NCI-H748 (cell line): Measurements from ENCODE around the gene FAF1.

Source experiments
- DNase-seq: peaks from one replicate; lab custom pipeline; 2025; ENCODE audit not compliant: unreplicated experiment; lab: John Stamatoyannopoulos, UW

Gene FAF1

GRCh38 chr1:50454911-50455310 is 505.2 kb downstream of the FAF1 start:
- no peak for DNase-seq

DNA sequence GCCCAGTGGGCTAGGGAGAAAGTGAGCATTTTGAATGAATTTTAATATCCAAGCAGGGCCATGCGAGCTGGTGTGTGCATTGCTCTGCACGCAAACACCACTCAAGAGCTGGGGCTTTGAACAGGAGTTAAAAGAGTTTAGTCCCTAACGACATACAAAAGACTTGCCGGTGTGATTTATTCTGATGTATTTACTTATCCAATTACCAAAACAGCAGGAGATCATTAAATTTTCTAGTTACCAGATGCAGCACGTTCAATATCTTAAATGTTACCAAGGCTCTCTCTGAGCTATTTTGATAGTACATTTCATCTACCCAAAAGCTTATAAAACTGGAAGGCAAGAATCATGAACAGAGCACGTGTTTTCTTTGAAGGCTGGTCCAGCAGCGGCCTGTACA is 506.8 kb downstream of the FAF1 start:
- DNase-seq: peak; percentile 97

- DNase-seq: peak; percentile 27
Observed at GRCh38 chr1:50452700-50453099, 507.4 kb downstream of the FAF1 start.

GRCh38 chr1:50450861-50451653 is 509.0 kb downstream of the FAF1 start:
- no peak for DNase-seq

- no peak for DNase-seq
Observed at GRCh38 chr1:50447961-50448360, 512.1 kb downstream of the FAF1 start.

GRCh38 chr1:50441183-50441582 is 518.9 kb downstream of the FAF1 start:
- DNase-seq: no peak

DNA sequence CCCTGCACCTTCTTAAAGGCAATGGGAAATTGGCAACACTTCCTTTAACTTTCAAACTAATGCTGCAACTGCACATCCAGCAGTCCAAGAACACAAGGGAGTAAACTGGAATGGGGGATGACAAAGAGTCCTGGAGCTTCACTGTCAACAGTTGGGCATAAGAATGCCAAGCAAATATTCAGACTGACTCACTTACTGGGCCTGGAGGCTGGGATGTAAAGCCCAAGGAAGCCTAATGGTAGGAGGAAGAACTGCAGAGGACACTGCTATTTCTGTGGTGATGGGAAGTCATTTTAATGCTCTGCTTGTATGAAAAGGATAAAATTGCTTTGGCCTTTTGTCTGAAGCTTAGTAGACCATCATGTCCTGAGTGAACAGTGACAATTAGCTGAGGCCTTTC is 521.1 kb downstream of the FAF1 start:
- no peak for DNase-seq

DNA sequence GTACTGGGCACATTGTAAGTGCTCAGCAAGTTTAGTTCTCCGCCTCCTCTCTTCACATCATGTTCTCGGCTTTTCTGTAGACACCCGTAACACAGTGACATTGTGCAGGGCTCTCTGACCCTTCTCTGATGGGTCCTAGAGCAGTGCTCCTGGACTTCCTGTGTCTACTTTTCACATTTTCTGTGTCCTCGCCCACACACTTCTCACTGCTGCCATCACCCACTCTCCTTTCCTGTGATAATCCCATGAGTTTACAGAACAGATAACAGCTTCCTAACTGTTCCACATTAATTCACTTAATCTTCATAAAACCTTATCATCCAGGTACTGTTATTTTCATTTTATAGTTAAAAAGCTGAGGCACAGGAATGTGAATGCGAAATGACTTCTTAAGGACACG is 523.6 kb downstream of the FAF1 start:
- no peak for DNase-seq

- no peak for DNase-seq
Observed at GRCh38 chr1:50430010-50430405, 530.1 kb downstream of the FAF1 start.

DNA sequence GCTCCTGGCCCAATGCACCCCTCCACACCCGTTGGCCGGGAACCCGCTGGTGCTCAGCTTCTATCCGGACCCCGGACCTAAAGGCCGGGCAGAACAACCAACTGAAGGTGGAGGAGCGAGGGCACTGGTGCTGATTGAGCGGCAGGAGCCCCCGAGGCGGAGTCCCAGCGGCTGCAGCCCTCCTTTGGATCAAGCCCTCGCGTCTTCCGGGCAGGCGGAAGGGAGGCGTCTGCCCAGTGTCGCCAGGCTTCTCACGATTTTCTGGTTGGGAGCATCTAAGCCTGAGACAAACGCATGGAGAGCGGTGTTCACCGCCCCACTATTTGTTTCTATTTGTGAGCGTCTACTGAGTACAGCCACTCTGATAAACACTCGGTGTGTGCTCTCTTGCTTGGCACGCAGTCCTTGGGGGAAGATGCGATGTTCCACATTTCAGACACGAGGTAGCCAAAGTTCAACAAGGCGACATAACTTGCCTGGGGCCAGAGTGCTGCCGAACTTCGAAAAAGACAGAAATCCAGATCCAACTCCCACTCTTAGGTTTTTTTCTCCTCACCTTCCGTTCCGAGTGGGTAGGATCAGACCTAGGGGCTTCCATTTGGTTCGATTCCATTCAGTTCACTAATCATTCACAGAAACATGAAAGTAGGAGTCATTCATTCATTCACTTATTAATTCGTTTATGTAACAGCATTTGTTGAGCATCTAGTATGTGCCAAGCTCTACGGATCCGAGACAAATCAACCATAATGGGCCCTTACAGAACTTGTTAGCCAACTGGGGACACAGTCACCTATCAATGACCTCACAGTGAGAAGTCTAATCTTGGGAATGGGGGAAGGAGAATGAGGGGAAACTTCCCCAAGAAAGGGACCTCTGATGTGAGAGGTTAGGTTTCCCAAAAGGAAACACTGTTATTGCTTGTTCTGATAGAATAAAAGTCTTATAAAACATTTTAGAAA is 532.0 kb downstream of the FAF1 start:
- DNase-seq: no peak

DNA sequence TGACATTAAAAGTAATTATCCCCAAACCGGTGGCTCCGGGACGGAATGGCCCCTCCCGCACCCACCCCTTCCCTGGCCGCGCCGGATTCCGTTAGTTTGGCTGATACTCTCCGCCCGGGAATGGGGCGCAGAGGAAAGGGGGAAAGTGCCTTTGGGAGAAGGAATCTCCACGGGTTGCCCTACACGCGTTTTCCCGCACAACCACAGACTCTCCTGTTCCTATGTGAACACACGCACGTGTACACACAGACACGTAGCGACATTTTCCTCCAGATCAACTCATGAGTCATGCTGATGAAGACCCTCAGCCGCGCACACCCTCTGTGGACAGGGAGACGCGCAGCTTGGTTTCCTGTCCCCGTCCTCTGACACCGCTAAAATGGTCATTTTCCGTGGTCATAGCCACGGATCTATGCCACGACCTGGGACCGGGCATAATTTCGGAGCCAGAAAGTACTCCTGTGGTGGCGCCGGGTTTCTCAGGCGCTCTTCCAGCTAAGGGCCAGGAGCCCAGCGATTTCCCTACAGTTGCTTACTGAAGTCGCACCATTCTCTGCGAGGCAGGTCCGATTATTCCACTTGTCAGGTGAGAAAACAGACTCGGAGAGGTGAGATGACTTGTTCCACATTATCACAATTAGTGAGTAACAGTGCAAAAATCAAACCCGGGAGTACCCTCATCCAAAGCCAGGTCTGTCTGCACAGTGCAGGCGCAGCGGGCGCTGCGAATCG is 532.8 kb downstream of the FAF1 start:
- no peak for DNase-seq

- DNase-seq: no peak
Observed at GRCh38 chr1:50426702-50427085, 533.4 kb downstream of the FAF1 start.

- no peak for DNase-seq
Observed at GRCh38 chr1:50426108-50426700, 533.9 kb downstream of the FAF1 start.

- DNase-seq: no peak
Observed at GRCh38 chr1:50425376-50426107, 534.5 kb downstream of the FAF1 start.

DNA sequence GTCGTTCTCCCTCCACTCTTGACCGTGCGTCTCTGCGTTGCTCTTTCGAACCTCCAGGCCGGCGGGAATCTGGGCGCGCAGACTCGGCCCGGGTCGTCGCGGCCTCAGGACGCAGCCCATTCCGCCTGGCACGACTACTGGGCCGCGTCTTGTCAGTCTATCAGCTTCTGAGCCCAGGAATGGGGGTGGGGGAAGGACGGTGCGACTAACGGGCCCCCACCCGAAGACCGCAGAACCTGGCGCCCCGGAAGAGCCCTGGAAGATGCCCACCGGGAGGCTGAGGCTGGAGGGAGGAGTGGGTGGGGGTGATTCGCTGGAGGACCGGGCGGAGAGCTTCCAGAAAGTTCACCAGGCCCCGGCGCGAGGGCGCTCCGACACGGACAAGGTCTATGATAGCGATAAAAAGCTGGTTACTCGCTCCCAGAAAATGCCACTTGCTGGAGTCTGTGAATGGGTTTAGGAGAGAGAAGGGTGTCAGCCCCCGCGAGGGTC is 535.1 kb downstream of the FAF1 start:
- DNase-seq: no peak

DNA sequence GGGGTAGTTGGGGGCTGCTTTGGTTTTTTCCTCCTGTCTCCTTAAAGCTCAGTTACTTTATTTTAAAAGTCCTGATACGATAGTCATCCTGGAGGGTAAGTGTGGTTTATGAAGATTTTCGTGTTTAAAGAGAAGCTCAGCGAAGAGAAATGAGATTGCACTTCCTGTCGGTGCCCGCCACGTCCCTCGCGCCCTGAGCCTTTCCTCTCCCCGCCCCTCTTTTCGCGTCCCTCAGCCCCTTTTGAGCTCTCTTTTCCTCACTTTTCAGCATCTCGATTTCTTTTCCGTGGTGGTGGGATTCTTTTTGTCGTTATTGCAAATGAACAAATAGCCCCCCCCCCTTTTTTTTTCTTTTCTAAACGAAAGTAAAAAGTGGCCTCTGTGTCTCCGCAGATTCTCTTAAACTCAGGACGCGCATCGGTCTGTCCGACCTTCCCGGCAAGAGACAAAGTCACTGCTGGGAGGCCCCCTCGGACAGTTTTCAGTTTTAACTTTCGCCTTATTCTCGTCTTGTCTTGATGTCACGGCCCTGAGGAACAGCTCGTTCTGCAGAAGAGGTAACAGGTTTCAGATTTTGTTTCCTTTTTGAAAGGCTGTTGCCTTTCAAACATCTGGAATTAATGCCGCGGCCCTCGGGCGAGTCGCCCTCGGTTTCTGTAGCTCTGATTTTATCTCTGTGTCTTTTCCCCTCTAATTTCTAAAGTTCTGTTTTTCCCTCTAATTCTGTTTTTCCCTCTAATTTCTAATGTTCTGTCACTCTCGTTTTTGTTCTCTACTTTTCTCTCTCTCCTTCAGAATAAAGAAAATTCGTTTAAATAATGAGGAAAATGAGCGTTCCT is 535.8 kb downstream of the FAF1 start:
- peak; percentile 61 for DNase-seq

DNA sequence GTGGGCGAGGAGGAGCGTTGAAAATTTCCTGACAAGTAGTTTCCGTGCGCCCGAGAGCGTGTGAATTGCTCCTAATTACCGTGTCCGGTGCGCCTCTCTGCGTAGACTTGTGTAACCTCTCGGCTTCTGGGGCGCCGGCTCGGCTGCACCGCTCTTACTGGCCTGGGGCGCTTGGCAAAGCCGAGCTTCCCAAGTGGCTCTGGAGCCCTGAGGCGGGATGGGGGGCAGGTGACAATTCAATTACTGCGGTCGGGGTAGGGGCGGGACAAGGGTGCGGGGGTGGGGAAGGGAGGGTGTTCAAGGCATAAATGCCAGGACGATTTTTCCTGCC is 536.4 kb downstream of the FAF1 start:
- no peak for DNase-seq

- peak; percentile 98 for DNase-seq
Observed at GRCh38 chr1:50422946-50423669, 537.0 kb downstream of the FAF1 start, which contains the start of gene DMRTA2. Gene DMRTA2, minus strand, starts transcription at chr1:50423443. Its CDS starts 1,907 bp downstream, at chr1:50421536.

GRCh38 chr1:50422675-50422945 is 537.5 kb downstream of the FAF1 start:
- no peak for DNase-seq
